Endothelial cell of umbilical vein (primary cell): ENCODE data around the gene PINK1. TPM values are rescaled to one million over a fixed set of nuclear protein-coding genes. Genes with fewer than 3 reads are reported as not detected.
A peak's percentile ranks its signal among the peaks of the same experiment; 100 is the strongest.

Source experiments
- BruUV-seq: library from RNA; stranded (reverse); fragments of 400-500 nt; replicated peaks from 2 replicates; lab custom pipeline; 2021; lab: Mats Ljungman, UMichigan
- CTCF ChIA-PET: fragments of 300-600, 350-600 bp; sonication (Branson Sonifier 250); formaldehyde crosslinking; loops from one replicate; lab custom pipeline; 2021; ENCODE audit warnings: antibody characterized with exemption, inconsistent platforms; lab: Charles Lee
- POLR2A ChIA-PET: fragments of 300-600, 350-600 bp; sonication (Branson Sonifier 250); formaldehyde crosslinking; loops from one replicate; lab custom pipeline; 2021; ENCODE audit warnings: antibody characterized with exemption, inconsistent platforms; lab: Charles Lee
- DNase-seq: peaks from one replicate; pipeline ENCODE4 v3.0.0-alpha.2; 2011; ENCODE audit warnings: low read depth, low spot score
- FAIRE-seq: peaks from 2 replicates; lab custom pipeline; 2011; peaks lifted over from hg19 to GRCh38; lab: Jason Lieb, UNC
- H2AFZ ChIP-seq: 2 replicates; pipeline ENCODE4 v1.6.0; 2012; ENCODE audit warnings: low read depth, low read length, control low read depth, inconsistent platforms
- H3K27ac ChIP-seq: 2 replicates; pipeline ENCODE4 v1.5.1; 2011; ENCODE audit warnings: low read depth, mild to moderate bottlenecking, control low read depth, low read length, moderate library complexity; ENCODE audit not compliant: insufficient read depth
- H3K27me3 ChIP-seq, 2 experiments: 2 replicates each; pipeline versions ENCODE4 v1.6.0 to v1.6.1; 2011; ENCODE audit warnings: low read length in 2 of 2, mixed read lengths in 1 of 2; ENCODE audit not compliant: control insufficient read depth in 2 of 2, insufficient read depth in 2 of 2
- H3K36me3 ChIP-seq, 2 experiments: 2 replicates in 1 of 2; 3 replicates in 1 of 2; pipeline ENCODE4 v1.5.1; 2011; ENCODE audit warnings: low read length in 2 of 2, mild to moderate bottlenecking in 1 of 2, moderate library complexity in 1 of 2; ENCODE audit not compliant: control insufficient read depth in 2 of 2, insufficient read depth in 2 of 2; ENCODE audit errors: extremely low read depth in 1 of 2
- H3K4me1 ChIP-seq: 3 replicates; pipeline ENCODE4 v1.5.1; 2011; ENCODE audit warnings: mild to moderate bottlenecking, low read length; ENCODE audit not compliant: control insufficient read depth, insufficient read depth; ENCODE audit errors: extremely low read depth
- H3K4me2 ChIP-seq: 2 replicates; pipeline ENCODE4 v1.6.1; 2011; ENCODE audit warnings: low read length, control low read depth, mixed read lengths; ENCODE audit not compliant: insufficient read depth
- H3K4me3 ChIP-seq, 3 experiments: fragments of 200-600 bp in 1 of 3; sonication (generic), shearing (Covaris generic) in 1 of 3; replicated peaks in 1 of 3; 2 replicates each; pipeline ENCODE4 v1.5.1; 2011 to 2016; ENCODE audit warnings: control low read depth in 3 of 3, low read length in 3 of 3, mild to moderate bottlenecking in 2 of 3, inconsistent platforms in 1 of 3, low read depth in 1 of 3, moderate library complexity in 1 of 3; ENCODE audit not compliant: insufficient read depth in 1 of 3
- H3K79me2 ChIP-seq: 2 replicates; pipeline ENCODE4 v1.6.0; 2012; ENCODE audit warnings: low read length, inconsistent platforms; ENCODE audit not compliant: control insufficient read depth, insufficient read depth
- H3K9ac ChIP-seq: replicated peaks from 2 replicates; pipeline ENCODE3; 2011; ENCODE audit warnings: low read length, control low read depth; ENCODE audit not compliant: insufficient read depth; ENCODE audit errors: extremely low read depth
- H3K9me1 ChIP-seq: replicated peaks from 3 replicates; pipeline ENCODE4 v1.6.0; 2011; ENCODE audit warnings: mild to moderate bottlenecking, low read length; ENCODE audit not compliant: control insufficient read depth, insufficient read depth; ENCODE audit errors: extremely low read depth
- H3K9me3 ChIP-seq: replicated peaks from 2 replicates; pipeline ENCODE4 v1.5.1; 2012; ENCODE audit warnings: low read length, inconsistent platforms; ENCODE audit not compliant: control insufficient read depth, insufficient read depth
- H4K20me1 ChIP-seq: replicated peaks from 2 replicates; pipeline ENCODE3; 2011; ENCODE audit warnings: mild to moderate bottlenecking, low read length; ENCODE audit not compliant: control insufficient read depth, insufficient read depth; ENCODE audit errors: extremely low read depth
- EZH2 ChIP-seq: IDR thresholded peaks from 2 replicates; pipeline ENCODE4 v1.6.1; 2012; ENCODE audit warnings: borderline replicate concordance, low read depth, mild to moderate bottlenecking, moderate library complexity, low read length, inconsistent platforms; ENCODE audit not compliant: severe bottlenecking
- GATA2 ChIP-seq: IDR thresholded peaks from 2 replicates; pipeline ENCODE4 v1.7.0; 2011; ENCODE audit warnings: low read depth, mild to moderate bottlenecking, moderate library complexity, mixed read lengths, low read length; ENCODE audit not compliant: insufficient read length, insufficient read depth
- JUN ChIP-seq: IDR thresholded peaks from 2 replicates; pipeline ENCODE4 v1.6.1; 2011; ENCODE audit warnings: borderline replicate concordance, low read depth; ENCODE audit not compliant: insufficient read length, insufficient read depth
- POLR2AphosphoS5 ChIP-seq: IDR thresholded peaks from 2 replicates; pipeline ENCODE4 v1.6.1; 2012; ENCODE audit warnings: low read depth, mild to moderate bottlenecking, control low read depth, low read length, moderate library complexity; ENCODE audit not compliant: insufficient read depth
- dilution Hi-C: fragments of 300-500 bp; cut with MboI; formaldehyde crosslinking; loops from one replicate; pipeline ENCODE4 v1.15.0; 2019; ENCODE audit warnings: low sequenced_read_pairs; ENCODE audit not compliant: extremely low pct_ligation_motif_present
- intact Hi-C: fragments of 100-400 bp; cut with micrococcal nuclease; formaldehyde crosslinking; loops from one replicate; pipeline ENCODE4 v1.10.0; 2022
- polyA plus RNA-seq, 4 experiments: library from polyadenylated mRNA; depleted of rRNA in 3 of 4; stranded (reverse) in 3 of 4; unstranded in 1 of 4; fragments of >200 nt; gene quantifications; 2 replicates each; pipeline versions ENCODE4 v1.2.1 to v1.2.3, GENCODE V29; 2011 to 2012; ENCODE audit warnings: missing spikeins in 1 of 4
- total RNA-seq: library from RNA; stranded (reverse); gene quantifications from 2 replicates; pipeline ENCODE4 v1.2.3, GENCODE V29; 2021
- TF ChIP-seq, protein P1 (sequence below): IDR thresholded peaks from 2 replicates; pipeline ENCODE4 v1.6.1; 2011; ENCODE audit not compliant: insufficient read depth, insufficient read length
- TF ChIP-seq, protein P2 (sequence below), 2 donors: IDR thresholded peaks; 1 replicate in 1 of 2; 2 replicates in 1 of 2; pipeline ENCODE4 v1.5.1; 2011; ENCODE audit warnings: low read length in 2 of 2, mild to moderate bottlenecking in 2 of 2, moderate library complexity in 2 of 2, control low read depth in 1 of 2, inconsistent platforms in 1 of 2, low read depth in 1 of 2; ENCODE audit not compliant: insufficient read depth in 1 of 2; ENCODE audit errors: extremely low read depth in 1 of 2

Gene PINK1
- total and polyA plus RNA-seq, 2 donors (not counting 3 experiments of a cell fraction or from before 2014, with no cell fraction given): 27.3 to 27.9 TPM

DNA sequence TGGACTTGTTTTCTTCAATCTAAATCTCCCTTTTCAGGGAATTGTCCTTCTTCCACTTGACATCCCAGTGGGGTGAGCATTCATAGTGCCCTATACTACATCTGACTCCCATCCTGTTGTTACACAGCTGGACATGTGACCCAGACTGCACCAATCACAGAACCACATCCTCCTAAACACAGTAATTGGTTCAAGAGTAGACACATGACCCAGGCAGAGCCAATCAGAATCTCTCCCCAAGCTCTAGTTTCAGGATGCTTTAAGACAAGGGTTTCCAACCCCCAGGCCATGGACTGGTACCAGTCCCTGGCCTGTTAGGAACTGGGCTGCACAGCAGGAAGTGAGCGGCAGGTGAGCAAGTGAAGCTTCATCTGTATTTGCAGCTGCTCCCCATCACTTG is 33.5 kb downstream of the PINK1 start:
- ChIA-PET CTCF (no interaction called here), POLR2A (no interaction called here)
- Histone ChIP-seq H3K4me3 (no peak overlapping the region), H3K79me2 (no peaks in the 10 kb centered on the region), H3K9ac (no peak overlapping the region), H3K36me3 (no peaks in the 10 kb centered on the region), H4K20me1 (no peaks in the 10 kb centered on the region), H3K4me1 (peaks cover 6% of the 10 kb centered on the region), H3K27me3 (no peaks in the 10 kb centered on the region), H3K27ac (no peak overlapping the region), H3K9me3 (no peaks in the 10 kb centered on the region), H3K4me2 (no peak overlapping the region), H2AFZ (no peak overlapping the region), H3K9me1 (no peaks in the 10 kb centered on the region)
- dilution Hi-C loops: no loop called here
- intact Hi-C loops: no loop called here
- BruUV-seq: no TSS peak
- FAIRE-seq (peak; percentile 12), DNase-seq (peak; percentile 11)
- TF ChIP-seq JUN (no peak), GATA2 (no peak), EZH2 (no peak), POLR2AphosphoS5 (no peak)
- TF ChIP-seq, protein P1, sequence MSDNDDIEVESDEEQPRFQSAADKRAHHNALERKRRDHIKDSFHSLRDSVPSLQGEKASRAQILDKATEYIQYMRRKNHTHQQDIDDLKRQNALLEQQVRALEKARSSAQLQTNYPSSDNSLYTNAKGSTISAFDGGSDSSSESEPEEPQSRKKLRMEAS: no peak
- TF ChIP-seq, protein P2, sequence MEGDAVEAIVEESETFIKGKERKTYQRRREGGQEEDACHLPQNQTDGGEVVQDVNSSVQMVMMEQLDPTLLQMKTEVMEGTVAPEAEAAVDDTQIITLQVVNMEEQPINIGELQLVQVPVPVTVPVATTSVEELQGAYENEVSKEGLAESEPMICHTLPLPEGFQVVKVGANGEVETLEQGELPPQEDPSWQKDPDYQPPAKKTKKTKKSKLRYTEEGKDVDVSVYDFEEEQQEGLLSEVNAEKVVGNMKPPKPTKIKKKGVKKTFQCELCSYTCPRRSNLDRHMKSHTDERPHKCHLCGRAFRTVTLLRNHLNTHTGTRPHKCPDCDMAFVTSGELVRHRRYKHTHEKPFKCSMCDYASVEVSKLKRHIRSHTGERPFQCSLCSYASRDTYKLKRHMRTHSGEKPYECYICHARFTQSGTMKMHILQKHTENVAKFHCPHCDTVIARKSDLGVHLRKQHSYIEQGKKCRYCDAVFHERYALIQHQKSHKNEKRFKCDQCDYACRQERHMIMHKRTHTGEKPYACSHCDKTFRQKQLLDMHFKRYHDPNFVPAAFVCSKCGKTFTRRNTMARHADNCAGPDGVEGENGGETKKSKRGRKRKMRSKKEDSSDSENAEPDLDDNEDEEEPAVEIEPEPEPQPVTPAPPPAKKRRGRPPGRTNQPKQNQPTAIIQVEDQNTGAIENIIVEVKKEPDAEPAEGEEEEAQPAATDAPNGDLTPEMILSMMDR (IDR thresholded peaks at IDR 0.05; ENCODE audit: extremely low read depth in 1 of 2, insufficient read depth in 1 of 2, low read depth in 1 of 2, low read length in 2 of 2): no peak
